ENCODE measurements around the gene FADS1.

GRCh38 chr11:61771195-61771894, 45.5 kb downstream of the FADS1 start:
- TF ChIP-seq EZH2 (IDR thresholded peaks at IDR 0.05; ENCODE audit: low read depth, unreplicated experiment) (no peak), EZH2phosphoT487 (IDR thresholded peaks at IDR 0.05; ENCODE audit: unreplicated experiment) (no peak), CTCF (conservative IDR thresholded peaks at IDR 0.05; ENCODE audit: low read depth in 2 of 2) (no peak), POLR2AphosphoS5 (IDR thresholded peaks at IDR 0.05; ENCODE audit: low read depth) (no peak), CREB1 (CRISPR knock-in tag; IDR thresholded peaks at IDR 0.05; ENCODE audit: low read depth) (no peak), ZNF331 (CRISPR knock-in tag; IDR thresholded peaks at IDR 0.05; ENCODE audit: low read depth) (no peak), STAT1 (IDR thresholded peaks at IDR 0.05; ENCODE audit: unreplicated experiment) (no peak)
